Mammary epithelial cell (primary cell): Measurements from ENCODE around the gene LARGE2.

Experiments used
- EZH2 ChIP-seq: IDR thresholded peaks from 2 replicates; pipeline ENCODE4 v1.6.1; 2012; ENCODE audit warnings: low read length, inconsistent platforms, borderline replicate concordance
- TF ChIP-seq, protein P1 (sequence below), 2 donors: IDR thresholded peaks in 1 of 2; conservative IDR thresholded peaks in 1 of 2; 2 replicates each; pipeline ENCODE4 v1.5.1; 2011 to 2012; ENCODE audit warnings: inconsistent platforms in 2 of 2, low read length in 2 of 2, mild to moderate bottlenecking in 2 of 2, control low read depth in 1 of 2, low read depth in 1 of 2; ENCODE audit not compliant: insufficient read depth in 1 of 2; ENCODE audit errors: extremely low read depth in 1 of 2

DNA sequence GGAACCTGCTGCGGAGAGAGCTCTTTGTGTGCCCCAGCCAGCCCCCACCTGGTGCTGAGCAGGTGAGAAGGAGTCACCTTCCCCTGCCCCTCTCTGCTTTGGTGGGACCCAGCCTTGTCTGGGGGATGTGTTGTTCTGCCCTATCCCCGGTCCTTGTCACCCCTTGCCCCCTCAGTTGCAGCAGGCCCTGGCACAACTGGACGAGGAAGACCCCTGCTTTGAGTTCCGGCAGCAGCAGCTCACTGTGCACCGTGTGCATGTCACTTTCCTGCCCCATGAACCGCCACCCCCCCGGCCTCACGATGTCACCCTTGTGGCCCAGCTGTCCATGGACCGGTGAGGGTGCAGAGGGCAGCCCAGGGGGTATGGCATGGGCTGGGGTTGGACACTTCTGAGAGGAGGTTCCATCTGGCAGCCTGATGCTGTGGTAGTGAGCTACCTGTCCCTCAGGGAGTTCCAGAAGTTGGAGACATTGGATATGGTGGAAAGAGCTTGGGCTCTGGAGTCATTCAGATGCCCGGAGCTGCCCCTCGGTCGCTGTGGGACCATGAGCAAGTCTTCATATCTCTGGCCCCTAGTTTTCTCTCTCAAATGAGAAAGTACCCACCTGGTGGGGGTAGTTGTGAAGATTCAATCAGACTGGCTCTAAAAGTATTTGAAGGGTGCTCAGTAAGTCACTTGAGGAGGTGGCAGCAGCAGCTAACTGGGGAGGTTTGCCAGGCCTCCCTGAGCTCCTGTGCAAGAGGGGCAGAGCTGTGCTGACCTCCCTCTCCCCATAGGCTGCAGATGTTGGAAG lies 4.3 kb downstream of the LARGE2 start:
- TF ChIP-seq, protein P1, sequence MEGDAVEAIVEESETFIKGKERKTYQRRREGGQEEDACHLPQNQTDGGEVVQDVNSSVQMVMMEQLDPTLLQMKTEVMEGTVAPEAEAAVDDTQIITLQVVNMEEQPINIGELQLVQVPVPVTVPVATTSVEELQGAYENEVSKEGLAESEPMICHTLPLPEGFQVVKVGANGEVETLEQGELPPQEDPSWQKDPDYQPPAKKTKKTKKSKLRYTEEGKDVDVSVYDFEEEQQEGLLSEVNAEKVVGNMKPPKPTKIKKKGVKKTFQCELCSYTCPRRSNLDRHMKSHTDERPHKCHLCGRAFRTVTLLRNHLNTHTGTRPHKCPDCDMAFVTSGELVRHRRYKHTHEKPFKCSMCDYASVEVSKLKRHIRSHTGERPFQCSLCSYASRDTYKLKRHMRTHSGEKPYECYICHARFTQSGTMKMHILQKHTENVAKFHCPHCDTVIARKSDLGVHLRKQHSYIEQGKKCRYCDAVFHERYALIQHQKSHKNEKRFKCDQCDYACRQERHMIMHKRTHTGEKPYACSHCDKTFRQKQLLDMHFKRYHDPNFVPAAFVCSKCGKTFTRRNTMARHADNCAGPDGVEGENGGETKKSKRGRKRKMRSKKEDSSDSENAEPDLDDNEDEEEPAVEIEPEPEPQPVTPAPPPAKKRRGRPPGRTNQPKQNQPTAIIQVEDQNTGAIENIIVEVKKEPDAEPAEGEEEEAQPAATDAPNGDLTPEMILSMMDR (conservative IDR thresholded peaks at IDR 0.05 in 1 of 2, IDR thresholded peaks at IDR 0.05 in 1 of 2; ENCODE audit: extremely low read depth in 1 of 2, insufficient read depth in 1 of 2, low read depth in 1 of 2, low read length in 2 of 2), result no peak
- no peak for TF ChIP-seq EZH2
